Measurements from ENCODE around the gene SIX2.

DNA sequence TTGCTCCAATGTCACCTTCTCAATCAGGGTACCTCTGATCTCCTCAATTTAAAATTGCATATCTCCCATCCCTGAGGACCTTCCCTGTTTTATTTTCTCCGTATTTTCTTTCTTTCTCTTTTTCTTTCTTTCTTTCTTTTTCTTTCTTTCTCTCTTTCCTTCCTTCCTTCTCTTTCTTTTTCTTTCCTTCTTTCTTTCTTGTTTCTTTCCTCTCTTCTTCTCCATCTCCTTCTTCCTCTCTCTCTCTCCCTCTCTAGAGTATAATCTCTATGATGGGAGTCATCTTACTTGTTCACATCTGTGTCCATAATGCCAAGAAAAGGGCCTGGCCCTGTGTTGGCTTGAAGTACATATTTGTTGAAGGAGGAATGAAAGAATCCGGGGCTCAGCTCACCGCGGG lies 21.3 kb upstream of the SIX2 start:
- TF ChIP-seq, protein P1, sequence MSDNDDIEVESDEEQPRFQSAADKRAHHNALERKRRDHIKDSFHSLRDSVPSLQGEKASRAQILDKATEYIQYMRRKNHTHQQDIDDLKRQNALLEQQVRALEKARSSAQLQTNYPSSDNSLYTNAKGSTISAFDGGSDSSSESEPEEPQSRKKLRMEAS (IDR thresholded peaks at IDR 0.05; ENCODE audit: insufficient read depth, insufficient read length): no peak
- TF ChIP-seq, protein P2, sequence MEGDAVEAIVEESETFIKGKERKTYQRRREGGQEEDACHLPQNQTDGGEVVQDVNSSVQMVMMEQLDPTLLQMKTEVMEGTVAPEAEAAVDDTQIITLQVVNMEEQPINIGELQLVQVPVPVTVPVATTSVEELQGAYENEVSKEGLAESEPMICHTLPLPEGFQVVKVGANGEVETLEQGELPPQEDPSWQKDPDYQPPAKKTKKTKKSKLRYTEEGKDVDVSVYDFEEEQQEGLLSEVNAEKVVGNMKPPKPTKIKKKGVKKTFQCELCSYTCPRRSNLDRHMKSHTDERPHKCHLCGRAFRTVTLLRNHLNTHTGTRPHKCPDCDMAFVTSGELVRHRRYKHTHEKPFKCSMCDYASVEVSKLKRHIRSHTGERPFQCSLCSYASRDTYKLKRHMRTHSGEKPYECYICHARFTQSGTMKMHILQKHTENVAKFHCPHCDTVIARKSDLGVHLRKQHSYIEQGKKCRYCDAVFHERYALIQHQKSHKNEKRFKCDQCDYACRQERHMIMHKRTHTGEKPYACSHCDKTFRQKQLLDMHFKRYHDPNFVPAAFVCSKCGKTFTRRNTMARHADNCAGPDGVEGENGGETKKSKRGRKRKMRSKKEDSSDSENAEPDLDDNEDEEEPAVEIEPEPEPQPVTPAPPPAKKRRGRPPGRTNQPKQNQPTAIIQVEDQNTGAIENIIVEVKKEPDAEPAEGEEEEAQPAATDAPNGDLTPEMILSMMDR (IDR thresholded peaks at IDR 0.05; ENCODE audit: extremely low read depth in 1 of 2, insufficient read depth in 1 of 2, low read depth in 1 of 2, low read length in 2 of 2): no peak
- TF ChIP-seq GATA2 (IDR thresholded peaks at IDR 0.05; ENCODE audit: insufficient read depth, insufficient read length, low read depth, low read length): no peak
- no peak for TF ChIP-seq POLR2A (IDR thresholded peaks at IDR 0.05; ENCODE audit: low read depth, low read length)
- TF ChIP-seq EZH2 (IDR thresholded peaks at IDR 0.05; ENCODE audit: borderline replicate concordance, low read depth, low read length, severe bottlenecking): no peak

All from endothelial cell of umbilical vein (primary cell).